PFSK-1 (cell line): ENCODE data around the gene MYH3.

Source experiments
- POLR2AphosphoS5 ChIP-seq: IDR thresholded peaks from 2 replicates; pipeline ENCODE4 v1.6.1; 2012; ENCODE audit warnings: low read depth, mild to moderate bottlenecking, control low read depth, low read length, moderate library complexity
- TAF1 ChIP-seq: IDR thresholded peaks from 2 replicates; pipeline ENCODE4 v1.6.1; 2012; ENCODE audit warnings: low read length, control low read depth, borderline replicate concordance; ENCODE audit not compliant: insufficient read depth
- TF ChIP-seq, protein P1 (sequence below), 2 experiments: IDR thresholded peaks; 2 replicates each; pipeline versions ENCODE4 v1.6.1 to v1.8.0; 2011 to 2012; ENCODE audit warnings: low read depth in 2 of 2, low read length in 2 of 2, control low read depth in 1 of 2, inconsistent platforms in 1 of 2, mild to moderate bottlenecking in 1 of 2, moderate library complexity in 1 of 2; ENCODE audit not compliant: insufficient read depth in 1 of 2

DNA sequence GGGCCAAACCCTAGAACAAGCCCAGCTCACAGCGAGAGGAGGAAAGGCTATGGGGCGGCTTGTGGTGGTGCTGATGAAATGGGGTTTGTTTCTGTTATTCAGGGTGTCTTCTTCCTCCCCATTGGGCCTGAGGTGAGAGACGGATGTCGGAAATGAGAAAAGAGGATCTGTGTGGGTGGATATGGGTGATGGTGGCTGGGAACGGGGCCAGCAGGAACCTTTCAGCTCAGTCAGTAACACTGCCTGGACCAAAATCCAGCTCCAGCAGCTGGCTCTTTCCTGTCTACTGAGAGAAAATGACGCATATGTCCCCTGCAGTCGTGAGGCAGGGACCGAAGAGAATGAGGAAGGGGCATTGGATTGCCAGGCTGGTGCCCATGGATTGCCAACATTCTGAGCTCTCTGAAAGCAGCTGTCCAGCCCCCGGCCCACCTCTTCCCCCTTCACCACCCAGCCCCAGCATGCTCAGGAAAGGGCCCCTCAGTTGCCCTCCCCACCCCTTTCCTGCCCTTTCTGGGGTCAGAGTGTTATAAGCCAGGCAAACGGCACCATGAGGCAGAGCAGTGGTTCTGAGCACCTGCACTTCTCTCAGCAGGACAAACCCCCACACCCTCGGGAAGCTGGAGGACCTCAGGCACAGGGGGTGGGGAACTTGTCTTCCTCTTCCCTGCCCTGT lies 4.0 kb downstream of the MYH3 start:
- no peak for TF ChIP-seq POLR2AphosphoS5
- TF ChIP-seq TAF1, result no peak
- TF ChIP-seq, protein P1, sequence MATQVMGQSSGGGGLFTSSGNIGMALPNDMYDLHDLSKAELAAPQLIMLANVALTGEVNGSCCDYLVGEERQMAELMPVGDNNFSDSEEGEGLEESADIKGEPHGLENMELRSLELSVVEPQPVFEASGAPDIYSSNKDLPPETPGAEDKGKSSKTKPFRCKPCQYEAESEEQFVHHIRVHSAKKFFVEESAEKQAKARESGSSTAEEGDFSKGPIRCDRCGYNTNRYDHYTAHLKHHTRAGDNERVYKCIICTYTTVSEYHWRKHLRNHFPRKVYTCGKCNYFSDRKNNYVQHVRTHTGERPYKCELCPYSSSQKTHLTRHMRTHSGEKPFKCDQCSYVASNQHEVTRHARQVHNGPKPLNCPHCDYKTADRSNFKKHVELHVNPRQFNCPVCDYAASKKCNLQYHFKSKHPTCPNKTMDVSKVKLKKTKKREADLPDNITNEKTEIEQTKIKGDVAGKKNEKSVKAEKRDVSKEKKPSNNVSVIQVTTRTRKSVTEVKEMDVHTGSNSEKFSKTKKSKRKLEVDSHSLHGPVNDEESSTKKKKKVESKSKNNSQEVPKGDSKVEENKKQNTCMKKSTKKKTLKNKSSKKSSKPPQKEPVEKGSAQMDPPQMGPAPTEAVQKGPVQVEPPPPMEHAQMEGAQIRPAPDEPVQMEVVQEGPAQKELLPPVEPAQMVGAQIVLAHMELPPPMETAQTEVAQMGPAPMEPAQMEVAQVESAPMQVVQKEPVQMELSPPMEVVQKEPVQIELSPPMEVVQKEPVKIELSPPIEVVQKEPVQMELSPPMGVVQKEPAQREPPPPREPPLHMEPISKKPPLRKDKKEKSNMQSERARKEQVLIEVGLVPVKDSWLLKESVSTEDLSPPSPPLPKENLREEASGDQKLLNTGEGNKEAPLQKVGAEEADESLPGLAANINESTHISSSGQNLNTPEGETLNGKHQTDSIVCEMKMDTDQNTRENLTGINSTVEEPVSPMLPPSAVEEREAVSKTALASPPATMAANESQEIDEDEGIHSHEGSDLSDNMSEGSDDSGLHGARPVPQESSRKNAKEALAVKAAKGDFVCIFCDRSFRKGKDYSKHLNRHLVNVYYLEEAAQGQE (IDR thresholded peaks at IDR 0.05; ENCODE audit: insufficient read depth in 1 of 2, low read depth in 2 of 2, low read length in 2 of 2), result no peak
